Adrenal gland (tissue), 12 donors: ENCODE results near the gene CYP1B1. TPM values are rescaled to one million over a fixed set of nuclear protein-coding genes. Genes with fewer than 3 reads are reported as not detected.
"Not testable (repeated sequence)": the region's sequence is repeated elsewhere in the genome, so short reads cannot be mapped to it uniquely, and the experiment has no call there.

Experiments used
- DNase-seq, 7 donors: peaks; one replicate each; pipeline ENCODE4 v3.0.0-alpha.2; 2019 to 2020
- H3K27ac ChIP-seq, 5 donors: fragments of 200-600 bp; sonication (generic) in 4 of 5; 1 replicate in 3 of 5; 2 replicates in 2 of 5; pipeline versions ENCODE4 v1.5.1 to v1.8.0; 2016 to 2020; ENCODE audit warnings: mild to moderate bottlenecking in 1 of 5
- H3K27me3 ChIP-seq: fragments of 200-600 bp; 2 replicates; pipeline ENCODE4 v1.8.0; 2021
- H3K36me3 ChIP-seq, 2 donors: fragments of 200-600 bp; replicated peaks in 1 of 2; 1 replicate in 1 of 2; 2 replicates in 1 of 2; pipeline versions ENCODE4 v1.5.1 to v1.8.0; 2018 to 2022
- H3K4me1 ChIP-seq, 2 donors: fragments of 200-600 bp; replicated peaks in 1 of 2; 1 replicate in 1 of 2; 2 replicates in 1 of 2; pipeline versions ENCODE4 v1.5.1 to v1.8.0; 2018 to 2021
- H3K4me3 ChIP-seq, 4 donors: fragments of 200-600 bp; sonication (generic) in 3 of 4; one replicate each; pipeline ENCODE4 v1.5.1; 2016 to 2018
- H3K9me3 ChIP-seq, 3 donors: fragments of 200-600 bp; sonication (generic) in 1 of 3; replicated peaks in 1 of 3; 1 replicate in 2 of 3; 2 replicates in 1 of 3; pipeline versions ENCODE4 v1.5.1 to v1.8.0; 2016 to 2021
- POLR2A ChIP-seq, 2 donors: fragments of 450-650 bp; IDR thresholded peaks; one replicate each; pipeline ENCODE4 v1.6.1; 2017; ENCODE audit warnings: antibody characterized with exemption in 2 of 2, mild to moderate bottlenecking in 2 of 2, moderate library complexity in 1 of 2
- WGBS, 4 donors: extraction: QIAGEN DNeasy Blood & Tissue Kit in 2 of 4; methylation state at CpG; one replicate each; pipeline versions ENCODE4 v1.1.5 to v1.1.7; 2013 to 2017; 5-methylcytosine and 5-hydroxymethylcytosine counted together
- intact Hi-C, 2 donors: fragments of 100-400 bp; cut with DNase I; formaldehyde crosslinking; loops; one replicate each; pipeline versions ENCODE4 v1.14.1 to v1.15.0; 2022 to 2023
- polyA plus RNA-seq, 3 donors: library from polyadenylated mRNA; stranded (reverse); fragments of 200-250 nt in 2 of 3; fragments of 350-450 nt in 1 of 3; fragmentation: Illumina TruSeq in 1 of 3; extraction: RNeasy Lipid Tissue Mini Kit (QIAGEN cat#74804) in 1 of 3; gene quantifications; one replicate each; pipeline ENCODE4 v1.2.3, GENCODE V29; 2013 to 2014
- total RNA-seq, 9 donors: library from RNA; depleted of rRNA in 4 of 9; stranded (reverse); fragments of >200 nt in 4 of 9; fragments of 120-200 nt in 1 of 9; fragmentation: NEBNext Ultra II Directional in 1 of 9; extraction: Animal tissue kit (Norgen Biotek cat#: 25700) in 1 of 9; gene quantifications; one replicate each; pipeline versions ENCODE4 v1.1.0 to v1.2.4, GENCODE V29; 2013 to 2023
- TF ChIP-seq, protein P1 (sequence below), 6 experiments: fragments of 450-650 bp in 4 of 6; fragments of 200-600 bp in 2 of 6; sonication (generic) in 1 of 6; IDR thresholded peaks; 1 replicate in 5 of 6; 2 replicates in 1 of 6; pipeline versions ENCODE4 v1.5.1 to v1.8.0; 2016 to 2021; ENCODE audit warnings: antibody characterized with exemption in 6 of 6, mild to moderate bottlenecking in 2 of 6, moderate library complexity in 1 of 6
- donor health status: healthy with polysubstance abuse.
- donor health status: Bipolar disorder and iron deficiency.
- donor health status: DM: yes; HTN: yes; CAD: no.
- donor health status: DM: no; HTN: no; CAD: no.
- donor health status: DM: no; HTN: no; CAD: no.
- donor health status: DM: yes; HTN: yes; CAD: no.

The CYP1B1 gene
- total and polyA plus RNA-seq, 12 donors = 2.5 to 118 (median 34.4) TPM

DNA sequence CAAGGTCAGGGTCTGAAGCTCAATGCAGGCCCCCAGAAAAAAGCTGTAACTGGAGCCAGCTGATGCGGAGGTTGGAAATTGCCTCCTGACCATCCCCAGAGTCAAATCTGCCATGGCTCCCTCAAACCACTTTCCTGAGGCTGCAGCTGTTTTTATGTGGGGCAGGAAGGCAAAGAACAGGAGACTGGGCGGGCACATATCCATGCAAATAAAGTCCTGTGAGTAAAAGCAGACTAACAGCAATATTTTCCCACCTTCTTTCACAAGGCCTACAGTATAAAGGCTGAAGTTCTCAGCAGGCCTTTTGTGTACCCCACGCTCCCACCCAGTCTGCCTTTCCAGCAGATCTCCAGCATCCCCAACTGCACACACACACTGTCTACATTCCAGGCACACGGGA lies 47.1 kb downstream of the CYP1B1 start:
- no peak for DNase-seq
- Histone ChIP-seq H3K9me3 (no peaks in the 10 kb centered on the region), H3K27ac (no peak overlapping the region), H3K27me3 (no peaks in the 10 kb centered on the region), H3K4me3 (no peak overlapping the region), H3K36me3 (no peaks in the 10 kb centered on the region), H3K4me1 (peaks cover 0 to 9% of the 10 kb centered on the region in 2 donors)
- TF ChIP-seq, protein P1, sequence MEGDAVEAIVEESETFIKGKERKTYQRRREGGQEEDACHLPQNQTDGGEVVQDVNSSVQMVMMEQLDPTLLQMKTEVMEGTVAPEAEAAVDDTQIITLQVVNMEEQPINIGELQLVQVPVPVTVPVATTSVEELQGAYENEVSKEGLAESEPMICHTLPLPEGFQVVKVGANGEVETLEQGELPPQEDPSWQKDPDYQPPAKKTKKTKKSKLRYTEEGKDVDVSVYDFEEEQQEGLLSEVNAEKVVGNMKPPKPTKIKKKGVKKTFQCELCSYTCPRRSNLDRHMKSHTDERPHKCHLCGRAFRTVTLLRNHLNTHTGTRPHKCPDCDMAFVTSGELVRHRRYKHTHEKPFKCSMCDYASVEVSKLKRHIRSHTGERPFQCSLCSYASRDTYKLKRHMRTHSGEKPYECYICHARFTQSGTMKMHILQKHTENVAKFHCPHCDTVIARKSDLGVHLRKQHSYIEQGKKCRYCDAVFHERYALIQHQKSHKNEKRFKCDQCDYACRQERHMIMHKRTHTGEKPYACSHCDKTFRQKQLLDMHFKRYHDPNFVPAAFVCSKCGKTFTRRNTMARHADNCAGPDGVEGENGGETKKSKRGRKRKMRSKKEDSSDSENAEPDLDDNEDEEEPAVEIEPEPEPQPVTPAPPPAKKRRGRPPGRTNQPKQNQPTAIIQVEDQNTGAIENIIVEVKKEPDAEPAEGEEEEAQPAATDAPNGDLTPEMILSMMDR (IDR thresholded peaks at IDR 0.05) = no peak
- TF ChIP-seq POLR2A (IDR thresholded peaks at IDR 0.05) = no peak
- intact Hi-C loops = no loop called here
- 95 to 98% (median 97%) methylated on average over 4 of the region's 4 CpGs for WGBS, 4 donors

DNA sequence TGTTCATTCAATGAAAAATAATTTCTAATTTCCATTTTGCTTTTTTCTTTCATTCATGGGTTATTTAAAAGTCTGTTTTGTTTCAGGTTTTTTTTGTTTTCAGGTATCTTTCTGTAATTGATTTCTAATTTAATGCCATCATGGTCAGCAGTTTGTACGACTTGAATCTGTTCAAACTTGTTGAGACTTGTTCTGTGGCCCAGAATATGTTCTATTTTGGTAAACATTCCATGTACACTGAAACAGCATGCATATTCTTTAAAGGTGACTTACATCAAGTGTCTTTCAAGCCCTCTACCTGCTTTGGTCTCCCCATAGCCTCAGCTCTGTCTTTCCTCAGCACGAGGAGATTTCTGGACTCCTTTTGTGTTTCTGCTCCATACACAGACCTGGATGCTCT lies 49.1 kb downstream of the CYP1B1 start:
- 75 to 91% (median 88%) methylated on average over 2 of the region's 2 CpGs for WGBS, 4 donors
- Histone ChIP-seq H3K4me3 (no peak overlapping the region), H3K36me3 (no peaks in the 10 kb centered on the region), H3K27me3 (no peaks in the 10 kb centered on the region), H3K9me3 (no peaks in the 10 kb centered on the region), H3K4me1 (peaks cover 0 to 9% of the 10 kb centered on the region in 2 donors), H3K27ac (no peak overlapping the region)
- TF ChIP-seq, protein P1 (IDR thresholded peaks at IDR 0.05) = no peak
- intact Hi-C loops = no loop called here
- no peak for DNase-seq

DNA sequence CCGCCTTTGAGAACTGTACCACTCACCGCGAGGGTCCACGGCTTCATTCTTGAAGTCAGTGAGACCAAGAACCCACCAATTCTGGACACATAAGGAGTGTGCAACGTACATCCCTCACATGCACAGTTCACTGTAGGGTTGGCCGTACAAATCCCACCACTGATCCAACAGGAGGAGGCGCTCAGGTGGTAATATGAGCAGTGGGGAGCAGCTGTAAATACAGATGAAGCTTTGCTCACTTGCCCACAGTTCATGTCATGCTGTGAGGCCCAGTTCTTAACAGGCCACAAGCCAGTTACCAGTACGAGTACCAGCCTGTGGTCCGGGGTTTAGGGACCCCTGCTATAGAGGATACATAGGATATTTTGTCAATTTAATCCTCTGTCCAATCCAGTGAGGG lies 54.4 kb downstream of the CYP1B1 start:
- intact Hi-C loops = no loop called here
- DNase-seq = no peak

DNA sequence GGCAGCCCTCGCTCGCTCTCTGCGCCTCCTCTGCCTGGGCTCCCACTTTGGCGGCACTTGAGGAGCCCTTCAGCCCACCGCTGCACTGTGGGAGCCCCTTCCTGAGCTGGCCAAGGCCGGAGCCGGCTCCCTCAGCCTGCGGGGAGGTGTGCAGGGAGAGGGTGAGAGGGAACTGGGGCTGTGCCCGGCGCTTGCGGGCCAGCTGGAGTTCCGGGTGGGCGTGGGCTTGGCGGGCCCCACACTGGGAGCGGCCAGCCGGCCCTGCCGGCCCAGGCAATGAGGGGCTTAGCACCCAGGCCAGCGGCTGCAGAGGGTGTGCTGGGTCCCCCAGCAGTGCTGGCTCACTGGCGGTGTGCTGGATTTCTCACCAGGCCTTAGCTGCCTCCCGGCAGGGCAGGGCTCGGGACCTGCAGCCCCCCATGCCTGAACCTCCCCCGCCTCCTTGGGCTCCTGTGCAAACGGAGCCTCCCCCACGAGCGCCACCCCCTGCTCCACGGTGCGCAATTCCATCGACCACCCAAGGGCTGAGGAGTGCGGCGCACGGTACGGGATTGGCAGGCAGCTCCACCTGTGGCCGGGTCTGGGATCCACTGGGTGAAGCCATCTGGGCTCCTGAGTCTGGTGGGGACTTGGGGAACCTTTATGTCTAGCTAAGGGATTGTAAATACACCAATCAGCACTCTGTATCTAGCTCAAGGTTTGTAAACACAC lies 55.4 kb downstream of the CYP1B1 start:
- H3K36me3 ChIP-seq, DNase-seq, H3K27ac ChIP-seq, H3K4me3 ChIP-seq, H3K4me1 ChIP-seq, H3K9me3 ChIP-seq, H3K27me3 ChIP-seq, intact Hi-C loops: not testable (repeated sequence)
- 97 to 99% (median 98%) methylated on average over 18 to 33 of the region's 33 CpGs for WGBS, 4 donors

More for the DNA sequence above, 54.4 kb downstream of the CYP1B1 start:
- WGBS, 4 donors = 89 to 97% (median 91%) methylated on average over 8 to 9 of the region's 9 CpGs
- Histone ChIP-seq H3K27ac (no peak overlapping the region), H3K36me3 (no peaks in the 10 kb centered on the region), H3K9me3 (no peaks in the 10 kb centered on the region), H3K4me1 (no peaks in the 10 kb centered on the region), H3K4me3 (no peak overlapping the region), H3K27me3 (no peaks in the 10 kb centered on the region)
- TF ChIP-seq, protein P1 (IDR thresholded peaks at IDR 0.05) = no peak
- TF ChIP-seq POLR2A (IDR thresholded peaks at IDR 0.05) = no peak

DNA sequence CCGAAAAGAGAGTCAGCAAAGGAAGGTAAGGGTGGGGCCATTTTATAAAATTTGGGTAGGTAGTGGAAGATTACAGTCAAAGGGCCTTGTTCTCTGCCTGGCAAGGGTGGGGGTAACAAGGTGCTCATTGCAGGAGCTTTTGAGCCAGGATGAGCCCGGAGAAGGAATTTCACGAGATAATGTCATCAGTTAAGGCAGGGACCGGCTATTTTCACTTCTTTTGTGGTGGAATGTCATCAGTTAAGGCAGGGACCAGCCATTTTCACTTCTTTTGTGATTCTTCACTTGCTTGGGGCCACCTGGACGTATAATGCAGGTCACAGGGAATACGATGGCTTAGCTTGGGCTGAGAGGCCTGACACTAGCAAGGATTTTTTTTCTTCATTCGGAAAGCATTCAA lies 58.1 kb downstream of the CYP1B1 start:
- TF ChIP-seq, protein P1 (IDR thresholded peaks at IDR 0.05) = no peak
- no peak for TF ChIP-seq POLR2A (IDR thresholded peaks at IDR 0.05)
- H3K27me3 ChIP-seq = no peaks in the 10 kb centered on the region
- no peak overlapping the region for H3K27ac ChIP-seq
- no peak overlapping the region for H3K4me3 ChIP-seq
- intact Hi-C loops = no loop called here
- WGBS, 4 donors = 91 to 94% (median 93%) methylated on average over 7 of the region's 7 CpGs
- H3K36me3 ChIP-seq = no peaks in the 10 kb centered on the region
- H3K4me1 ChIP-seq = no peaks in the 10 kb centered on the region
- no peak for DNase-seq
- no peaks in the 10 kb centered on the region for H3K9me3 ChIP-seq
